SJCRH30 (cell line): Measurements from ENCODE around the gene PRRT1B. TPM values are rescaled to one million over a fixed set of nuclear protein-coding genes. Genes with fewer than 3 reads are reported as not detected.

ENCODE experiments used
- DNase-seq, 2 experiments: peaks; one replicate each; pipeline ENCODE4 v3.0.0-alpha.2; 2015 to 2020
- H3K27ac ChIP-seq: fragments of 250-450 bp; sonication (Bioruptor Pico); 2 replicates; pipeline ENCODE4 v1.5.1; 2020; ENCODE audit warnings: mild to moderate bottlenecking, moderate library complexity
- H3K27me3 ChIP-seq: fragments of 250-450 bp; sonication (Bioruptor Pico); 2 replicates; pipeline ENCODE4 v1.5.1; 2020; ENCODE audit warnings: mild to moderate bottlenecking, moderate library complexity
- H3K36me3 ChIP-seq: fragments of 250-450 bp; sonication (Bioruptor Pico); 2 replicates; pipeline ENCODE4 v1.5.1; 2020; ENCODE audit warnings: mild to moderate bottlenecking, moderate library complexity
- H3K4me1 ChIP-seq: fragments of 250-450 bp; sonication (Bioruptor Pico); 2 replicates; pipeline ENCODE4 v1.5.1; 2020; ENCODE audit warnings: mild to moderate bottlenecking, moderate library complexity
- H3K4me3 ChIP-seq: fragments of 250-450 bp; sonication (Bioruptor Pico); 2 replicates; pipeline ENCODE4 v1.5.1; 2020; ENCODE audit warnings: mild to moderate bottlenecking, moderate library complexity
- H3K9me3 ChIP-seq: fragments of 250-450 bp; sonication (Bioruptor Pico); replicated peaks from 2 replicates; pipeline ENCODE4 v1.5.1; 2020; ENCODE audit warnings: mild to moderate bottlenecking, moderate library complexity
- total RNA-seq: library from RNA; depleted of rRNA; stranded (reverse); fragments of >200 nt; shearing (Covaris generic); gene quantifications from 2 replicates; pipeline ENCODE4 v1.2.3, GENCODE V29; 2014

The PRRT1B gene
- total RNA-seq, 1 experiment from 2014 or later: not detected

DNA sequence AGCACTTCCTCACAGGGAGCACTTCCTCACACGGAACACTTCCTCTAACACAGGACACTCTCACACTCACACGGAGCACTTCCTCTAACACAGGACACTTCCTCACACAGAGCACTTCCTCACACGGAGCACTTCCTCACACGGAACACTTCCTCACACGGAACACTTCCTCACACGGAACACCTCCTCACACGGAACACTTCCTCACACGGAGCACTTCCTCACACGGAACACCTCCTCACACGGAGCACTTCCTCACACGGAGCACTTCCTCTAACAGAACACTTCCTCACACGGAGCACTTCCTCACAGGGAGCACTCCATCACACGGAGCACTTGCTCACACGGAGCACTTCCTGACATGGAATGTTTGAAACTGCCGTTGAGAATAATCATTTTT, 29.2 kb upstream of the PRRT1B start:
- Histone ChIP-seq H3K4me3 (no peak overlapping the region), H3K9me3 (no peaks in the 10 kb centered on the region), H3K27me3 (no peaks in the 10 kb centered on the region), H3K27ac (no peak overlapping the region), H3K4me1 (no peaks in the 10 kb centered on the region), H3K36me3 (peaks cover 60% of the 10 kb centered on the region)
- no peak for DNase-seq

GRCh38 chr9:131516930-131517329, 28.4 kb upstream of the PRRT1B start:
- no peak for DNase-seq
- Histone ChIP-seq H3K4me1 (no peaks in the 10 kb centered on the region), H3K27ac (no peak overlapping the region), H3K4me3 (no peak overlapping the region), H3K27me3 (no peaks in the 10 kb centered on the region), H3K36me3 (peaks cover 63% of the 10 kb centered on the region), H3K9me3 (no peaks in the 10 kb centered on the region)

DNA sequence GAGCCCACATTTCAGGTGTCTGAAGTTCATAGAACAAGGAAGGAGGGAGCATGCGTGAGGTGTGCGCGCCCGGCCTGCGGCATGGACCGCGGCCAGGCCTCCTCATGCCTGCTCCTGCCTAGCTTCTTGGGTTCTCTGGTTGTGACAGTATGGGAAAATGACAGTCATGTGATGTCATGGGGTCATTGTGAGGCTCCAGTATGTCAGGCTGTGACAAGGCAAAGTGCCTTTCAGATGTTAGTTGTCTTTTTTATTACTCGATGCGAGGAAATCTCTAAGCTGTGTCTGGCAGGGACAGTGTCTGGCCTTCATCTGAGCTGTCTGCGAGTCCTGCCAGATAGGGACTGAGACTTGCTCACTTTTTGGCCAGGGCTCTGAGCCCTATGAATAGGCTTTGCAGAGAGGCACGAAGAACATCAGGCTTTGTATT, 27.5 kb upstream of the PRRT1B start:
- H3K27me3 ChIP-seq: no peaks in the 10 kb centered on the region
- peaks cover 63% of the 10 kb centered on the region for H3K36me3 ChIP-seq
- no peak for DNase-seq
- H3K27ac ChIP-seq: no peak overlapping the region
- H3K4me1 ChIP-seq: no peaks in the 10 kb centered on the region
- H3K4me3 ChIP-seq: no peak overlapping the region
- H3K9me3 ChIP-seq: no peaks in the 10 kb centered on the region

DNA sequence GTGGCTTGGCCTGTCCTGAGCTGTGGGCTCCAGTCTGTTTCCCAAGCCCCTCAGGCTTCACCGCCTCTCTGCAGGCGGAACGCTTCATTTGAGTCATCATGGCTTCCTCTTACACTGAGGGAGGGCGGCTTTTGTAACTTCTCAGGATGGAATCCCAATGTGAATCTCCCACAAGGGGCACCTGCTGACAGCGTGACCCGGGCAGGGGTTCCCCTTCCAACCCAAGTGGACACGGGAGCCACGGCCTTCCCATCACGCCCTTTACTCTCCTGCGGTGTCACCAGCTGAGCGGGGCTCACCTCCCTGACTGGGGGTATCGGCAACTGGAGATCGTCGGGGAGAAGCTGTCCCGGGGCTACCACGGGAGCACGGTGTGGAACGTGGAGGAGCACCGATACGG, 26.8 kb upstream of the PRRT1B start:
- Histone ChIP-seq H3K36me3 (peaks cover 68% of the 10 kb centered on the region), H3K27me3 (no peaks in the 10 kb centered on the region), H3K27ac (no peak overlapping the region), H3K4me1 (no peaks in the 10 kb centered on the region), H3K9me3 (no peaks in the 10 kb centered on the region), H3K4me3 (no peak overlapping the region)
- no peak for DNase-seq

DNA sequence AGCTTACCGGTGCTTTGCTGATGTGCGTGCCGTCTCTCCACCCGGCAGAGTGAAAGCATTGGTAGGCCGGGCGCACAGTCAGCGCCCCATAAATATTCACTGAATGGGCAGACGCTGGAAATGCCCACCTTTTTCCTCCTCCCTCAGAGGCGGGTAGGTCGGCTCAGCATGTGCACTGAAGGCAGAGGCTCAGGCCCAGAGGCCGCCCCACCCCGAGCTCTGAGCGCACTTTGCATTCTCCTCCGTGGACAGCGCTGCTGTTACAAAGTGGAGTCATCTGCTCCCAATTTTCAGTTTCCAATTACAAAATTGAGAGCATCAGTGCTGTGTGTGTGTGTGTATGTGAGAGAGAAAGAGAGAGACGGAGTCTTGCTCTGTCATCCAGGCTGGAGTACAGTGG, 24.8 kb upstream of the PRRT1B start:
- H3K27ac ChIP-seq: no peak overlapping the region
- no peak for DNase-seq
- H3K4me3 ChIP-seq: no peak overlapping the region
- H3K9me3 ChIP-seq: no peaks in the 10 kb centered on the region
- peaks cover 74% of the 10 kb centered on the region for H3K36me3 ChIP-seq
- no peaks in the 10 kb centered on the region for H3K4me1 ChIP-seq
- no peaks in the 10 kb centered on the region for H3K27me3 ChIP-seq

DNA sequence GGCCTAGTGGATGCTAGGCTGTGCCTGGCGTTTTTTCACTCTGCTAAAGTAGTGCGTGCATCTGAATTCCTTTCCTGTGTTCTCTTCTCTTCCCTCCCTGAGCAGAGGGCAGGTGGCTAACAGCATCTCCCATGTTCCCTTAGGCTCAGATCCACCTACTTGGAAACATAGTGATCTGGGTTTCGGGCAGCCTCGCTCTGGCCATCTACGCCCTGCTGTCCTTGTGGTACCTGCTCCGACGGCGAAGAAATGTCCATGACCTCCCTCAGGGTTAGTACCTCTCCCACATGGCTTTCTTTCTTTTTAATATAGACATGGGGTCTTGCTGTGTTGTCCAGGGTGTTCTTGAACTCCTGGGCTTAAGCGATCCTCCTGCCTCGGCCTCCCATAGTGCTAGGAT, 24.1 kb upstream of the PRRT1B start:
- H3K9me3 ChIP-seq: no peaks in the 10 kb centered on the region
- no peaks in the 10 kb centered on the region for H3K27me3 ChIP-seq
- H3K4me3 ChIP-seq: no peak overlapping the region
- peaks cover 81% of the 10 kb centered on the region for H3K36me3 ChIP-seq
- no peak overlapping the region for H3K27ac ChIP-seq
- DNase-seq: no peak
- H3K4me1 ChIP-seq: no peaks in the 10 kb centered on the region

- H3K27ac ChIP-seq: no peak overlapping the region
- no peaks in the 10 kb centered on the region for H3K4me1 ChIP-seq
- no peak overlapping the region for H3K4me3 ChIP-seq
- no peak for DNase-seq
- H3K36me3 ChIP-seq: peaks cover 80% of the 10 kb centered on the region
- no peaks in the 10 kb centered on the region for H3K9me3 ChIP-seq
- H3K27me3 ChIP-seq: no peaks in the 10 kb centered on the region
Measured at GRCh38 chr9:131521822-131522221, 23.5 kb upstream of the PRRT1B start.

DNA sequence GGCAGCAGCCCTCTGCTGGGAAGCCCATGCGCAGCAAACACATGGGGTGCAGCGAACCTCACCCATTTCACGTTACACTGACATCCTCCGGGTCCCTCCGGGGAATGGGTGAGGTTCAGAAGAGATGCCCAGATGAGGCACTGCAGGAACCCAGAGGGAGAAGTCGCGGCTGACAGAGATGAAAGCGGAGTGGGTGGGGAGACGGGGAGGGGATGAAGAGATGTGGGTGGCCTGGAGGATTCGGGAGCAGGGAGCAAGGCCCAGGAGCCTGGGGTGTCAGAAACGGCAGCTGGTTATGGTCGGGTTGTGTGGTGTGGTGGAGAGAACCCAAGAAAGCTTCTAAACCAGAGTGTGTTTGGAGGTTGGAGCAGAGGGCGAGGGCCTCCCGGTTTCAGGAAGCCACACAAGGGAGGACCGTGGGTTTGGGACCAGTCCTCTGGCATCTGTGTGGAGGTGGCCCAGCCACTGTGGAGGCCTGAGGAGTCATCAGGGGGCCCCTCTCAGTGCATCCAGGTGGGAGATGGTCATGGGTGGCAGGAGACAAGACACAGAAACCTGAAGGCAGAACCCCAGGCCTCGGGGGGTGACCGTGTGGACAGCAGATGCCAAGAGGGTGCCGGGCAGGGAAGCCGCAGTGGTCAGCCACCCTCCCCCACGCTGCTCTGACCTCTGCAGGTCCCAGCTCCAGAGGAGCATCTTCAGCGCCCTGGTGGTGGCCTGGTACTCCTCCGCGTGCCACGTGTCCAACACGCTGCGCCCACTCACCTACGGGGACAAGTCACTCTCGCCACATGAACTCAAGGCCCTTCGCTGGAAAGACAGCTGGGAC, 22.9 kb upstream of the PRRT1B start:
- no peaks in the 10 kb centered on the region for H3K9me3 ChIP-seq
- H3K27me3 ChIP-seq: no peaks in the 10 kb centered on the region
- no peak overlapping the region for H3K4me3 ChIP-seq
- H3K27ac ChIP-seq: no peak overlapping the region
- no peak for DNase-seq
- H3K36me3 ChIP-seq: peaks cover 80% of the 10 kb centered on the region
- no peaks in the 10 kb centered on the region for H3K4me1 ChIP-seq

- H3K9me3 ChIP-seq: no peaks in the 10 kb centered on the region
Measured at GRCh38 chr9:131523086-131523388, 22.3 kb upstream of the PRRT1B start.

DNA sequence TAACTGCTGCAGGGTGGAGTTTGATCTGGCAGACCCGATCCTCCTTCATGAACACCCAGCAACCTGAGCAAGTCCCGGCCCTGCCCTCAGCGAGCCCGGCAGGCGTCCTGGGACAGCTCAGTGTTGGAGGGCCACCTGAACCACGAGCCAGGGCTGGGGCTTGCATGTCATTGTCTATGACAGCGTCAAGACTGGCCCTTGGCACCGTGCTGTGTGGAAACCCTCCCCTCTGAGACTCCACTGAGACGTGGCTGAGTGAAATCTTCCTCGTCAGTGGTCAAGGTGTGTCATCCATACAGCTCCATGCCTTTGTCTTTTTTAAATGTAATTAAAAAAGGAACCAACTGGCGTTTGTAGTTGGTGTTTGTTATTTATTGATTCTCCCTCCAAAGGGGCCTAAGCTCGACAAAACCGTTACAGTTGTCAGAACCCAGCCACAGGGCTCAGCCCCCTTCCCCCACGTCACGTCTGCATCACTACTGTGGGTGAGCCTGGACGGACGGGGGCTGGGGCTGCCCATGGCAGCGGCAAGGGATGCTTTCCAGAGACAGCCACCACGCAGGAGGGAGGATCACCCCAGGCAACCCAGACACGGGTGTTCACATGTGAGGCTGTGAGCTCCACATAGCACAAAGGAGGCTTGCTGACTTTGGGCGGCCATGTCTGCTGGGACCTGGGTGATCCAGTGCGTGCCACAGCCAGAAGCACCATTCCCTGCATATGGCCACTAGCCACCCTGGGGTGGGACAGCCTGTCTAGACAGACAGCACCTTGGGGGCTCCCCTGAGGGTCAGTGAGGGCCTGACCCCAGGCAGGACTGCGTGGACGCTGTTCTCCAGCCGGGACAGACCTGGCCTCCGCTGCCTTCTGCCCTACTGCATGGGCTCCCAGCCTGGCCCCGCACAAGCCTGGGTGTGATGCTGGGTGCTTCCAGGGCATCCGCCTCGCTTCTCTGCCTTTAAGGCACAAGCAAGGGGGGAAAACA, 21.6 kb upstream of the PRRT1B start:
- Histone ChIP-seq H3K4me3 (no peak overlapping the region), H3K4me1 (no peaks in the 10 kb centered on the region), H3K27ac (no peak overlapping the region), H3K9me3 (no peaks in the 10 kb centered on the region), H3K27me3 (no peaks in the 10 kb centered on the region), H3K36me3 (peaks cover 81% of the 10 kb centered on the region)
- DNase-seq: no peak

More at GRCh38 chr9:131523086-131523388, 22.3 kb upstream of the PRRT1B start:
- peaks cover 81% of the 10 kb centered on the region for H3K36me3 ChIP-seq
- no peak overlapping the region for H3K27ac ChIP-seq
- no peaks in the 10 kb centered on the region for H3K27me3 ChIP-seq
- H3K4me1 ChIP-seq: no peaks in the 10 kb centered on the region
- DNase-seq: no peak
- H3K4me3 ChIP-seq: no peak overlapping the region

GRCh38 chr9:131524665-131525315, 20.5 kb upstream of the PRRT1B start:
- Histone ChIP-seq H3K27ac (no peak overlapping the region), H3K4me3 (no peak overlapping the region), H3K4me1 (no peaks in the 10 kb centered on the region), H3K36me3 (peaks cover 81% of the 10 kb centered on the region), H3K9me3 (no peaks in the 10 kb centered on the region), H3K27me3 (no peaks in the 10 kb centered on the region)
- DNase-seq: no peak

GRCh38 chr9:131525643-131526565, 19.4 kb upstream of the PRRT1B start:
- Histone ChIP-seq H3K4me3 (no peak overlapping the region), H3K36me3 (peaks cover 82% of the 10 kb centered on the region), H3K27me3 (no peaks in the 10 kb centered on the region), H3K27ac (no peak overlapping the region), H3K4me1 (no peaks in the 10 kb centered on the region), H3K9me3 (no peaks in the 10 kb centered on the region)
- DNase-seq: no peak

GRCh38 chr9:131528186-131528585, 17.1 kb upstream of the PRRT1B start:
- Histone ChIP-seq H3K4me1 (no peaks in the 10 kb centered on the region), H3K9me3 (no peaks in the 10 kb centered on the region), H3K27me3 (no peaks in the 10 kb centered on the region), H3K36me3 (peaks cover 61% of the 10 kb centered on the region), H3K27ac (no peak overlapping the region), H3K4me3 (no peak overlapping the region)
- no peak for DNase-seq

- peaks cover 56% of the 10 kb centered on the region for H3K36me3 ChIP-seq
Measured at GRCh38 chr9:131528886-131529505, 16.3 kb upstream of the PRRT1B start.

More at GRCh38 chr9:131528886-131529505, 16.3 kb upstream of the PRRT1B start:
- Histone ChIP-seq H3K27me3 (no peaks in the 10 kb centered on the region), H3K4me3 (no peak overlapping the region), H3K9me3 (no peaks in the 10 kb centered on the region), H3K4me1 (no peaks in the 10 kb centered on the region), H3K27ac (no peak overlapping the region)
- DNase-seq: no peak
